Gastroesophageal sphincter (tissue), 4 donors: ENCODE results near the gene RAB3IL1. TPM values are rescaled to one million over a fixed set of nuclear protein-coding genes. Genes with fewer than 3 reads are reported as not detected.
A peak's percentile ranks its signal among the peaks of the same experiment; 100 is the strongest.

Source experiments
- ATAC-seq: fragments of 150-250 bp; one replicate; pipeline ENCODE4 v1.9.1; 2016; ENCODE audit warnings: mild to moderate bottlenecking, moderate library complexity
- H3K27ac ChIP-seq, 4 donors: fragments of 200-600 bp; sonication (generic) in 3 of 4; 1 replicate in 3 of 4; 2 replicates in 1 of 4; pipeline ENCODE4 v1.5.1; 2016 to 2019
- H3K27me3 ChIP-seq: fragments of 200-600 bp; sonication (generic); one replicate; pipeline ENCODE4 v1.5.1; 2019
- H3K36me3 ChIP-seq, 2 donors: fragments of 200-600 bp; sonication (generic); one replicate each; pipeline ENCODE4 v1.5.1; 2019; ENCODE audit warnings: control low read depth in 1 of 2
- H3K4me1 ChIP-seq, 3 donors: fragments of 200-600 bp; sonication (generic); 1 replicate in 2 of 3; 2 replicates in 1 of 3; pipeline ENCODE4 v1.5.1; 2016 to 2019; ENCODE audit warnings: control low read depth in 2 of 3
- H3K4me3 ChIP-seq, 2 donors: fragments of 200-600 bp; sonication (generic); one replicate each; pipeline ENCODE4 v1.5.1; 2019; ENCODE audit warnings: mild to moderate bottlenecking in 1 of 2, moderate library complexity in 1 of 2
- H3K9me3 ChIP-seq, 3 donors: fragments of 200-600 bp; sonication (generic); one replicate each; pipeline ENCODE4 v1.5.1; 2017 to 2019; ENCODE audit warnings: control low read depth in 2 of 3
- EP300 ChIP-seq: sonication (generic); formaldehyde crosslinking; IDR thresholded peaks from one replicate; pipeline ENCODE4 v1.6.1; 2017; ENCODE audit warnings: antibody characterized with exemption, mild to moderate bottlenecking
- POLR2A ChIP-seq, 2 donors: fragments of 450-650 bp; IDR thresholded peaks; one replicate each; pipeline ENCODE4 v1.6.1; 2017; ENCODE audit warnings: antibody characterized with exemption in 2 of 2, mild to moderate bottlenecking in 2 of 2, moderate library complexity in 1 of 2
- POLR2AphosphoS5 ChIP-seq: sonication (generic); formaldehyde crosslinking; IDR thresholded peaks from one replicate; pipeline ENCODE4 v1.6.1; 2017; ENCODE audit warnings: antibody characterized with exemption
- WGBS, 2 donors: methylation state at CpG; one replicate each; pipeline ENCODE4 v1.1.5; 2018; ENCODE audit warnings: low coverage in 1 of 2; 5-methylcytosine and 5-hydroxymethylcytosine counted together
- total RNA-seq, 4 donors: library from RNA; depleted of rRNA; stranded (reverse); fragments of >200 nt; gene quantifications; one replicate each; pipeline ENCODE4 v1.1.0, GENCODE V29; 2016
- TF ChIP-seq, protein P1 (sequence below), 4 experiments: fragments of 200-600 bp in 2 of 4; fragments of 450-650 bp in 2 of 4; sonication (generic) in 1 of 4; IDR thresholded peaks; one replicate each; pipeline ENCODE4 v1.5.1; 2017 to 2019; ENCODE audit warnings: antibody characterized with exemption in 4 of 4, mild to moderate bottlenecking in 2 of 4, moderate library complexity in 2 of 4

Gene RAB3IL1
- total RNA-seq, 4 donors from 2014 or later: 11.5 to 22.1 (median 14.7) TPM

DNA sequence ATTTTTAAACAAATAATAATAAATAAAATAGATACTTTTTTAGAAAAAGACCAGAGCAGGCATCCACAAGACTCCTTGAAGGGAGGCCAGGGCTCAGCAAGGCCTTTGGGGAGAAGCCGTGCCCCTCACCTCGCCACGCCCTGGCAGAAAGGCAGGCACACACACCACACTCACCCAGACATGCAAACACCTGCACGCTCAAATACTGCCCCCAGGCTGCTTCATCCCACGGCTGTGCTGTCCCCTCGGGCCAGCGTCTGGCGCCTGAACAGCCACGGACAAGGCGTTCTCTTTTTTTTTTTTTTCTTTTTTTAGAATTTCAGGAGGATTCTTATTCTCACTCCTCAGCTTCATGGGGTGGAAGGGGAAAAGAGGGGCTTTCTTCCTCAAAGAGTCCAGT lies 27.5 kb downstream of the RAB3IL1 start:
- TF ChIP-seq EP300: no peak
- TF ChIP-seq, protein P1, sequence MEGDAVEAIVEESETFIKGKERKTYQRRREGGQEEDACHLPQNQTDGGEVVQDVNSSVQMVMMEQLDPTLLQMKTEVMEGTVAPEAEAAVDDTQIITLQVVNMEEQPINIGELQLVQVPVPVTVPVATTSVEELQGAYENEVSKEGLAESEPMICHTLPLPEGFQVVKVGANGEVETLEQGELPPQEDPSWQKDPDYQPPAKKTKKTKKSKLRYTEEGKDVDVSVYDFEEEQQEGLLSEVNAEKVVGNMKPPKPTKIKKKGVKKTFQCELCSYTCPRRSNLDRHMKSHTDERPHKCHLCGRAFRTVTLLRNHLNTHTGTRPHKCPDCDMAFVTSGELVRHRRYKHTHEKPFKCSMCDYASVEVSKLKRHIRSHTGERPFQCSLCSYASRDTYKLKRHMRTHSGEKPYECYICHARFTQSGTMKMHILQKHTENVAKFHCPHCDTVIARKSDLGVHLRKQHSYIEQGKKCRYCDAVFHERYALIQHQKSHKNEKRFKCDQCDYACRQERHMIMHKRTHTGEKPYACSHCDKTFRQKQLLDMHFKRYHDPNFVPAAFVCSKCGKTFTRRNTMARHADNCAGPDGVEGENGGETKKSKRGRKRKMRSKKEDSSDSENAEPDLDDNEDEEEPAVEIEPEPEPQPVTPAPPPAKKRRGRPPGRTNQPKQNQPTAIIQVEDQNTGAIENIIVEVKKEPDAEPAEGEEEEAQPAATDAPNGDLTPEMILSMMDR (IDR thresholded peaks at IDR 0.05): no peak
- TF ChIP-seq POLR2AphosphoS5: no peak
- peaks cover 4 to 61% (median 29%) of the 10 kb centered on the region in 3 donors for H3K4me1 ChIP-seq
- no peaks in the 10 kb centered on the region for H3K27me3 ChIP-seq
- H3K36me3 ChIP-seq: no peaks in the 10 kb centered on the region
- 71 to 86% methylated on average over 6 to 10 of the region's 10 CpGs for WGBS, 2 donors
- H3K4me3 ChIP-seq: peak overlapping the region in 1 of 2 donors; percentile 93
- no peaks in the 10 kb centered on the region for H3K9me3 ChIP-seq
- ATAC-seq: no peak
- H3K27ac ChIP-seq: peak overlapping the region in 3 of 4 donors; percentile 88 to 96 (median 94)

DNA sequence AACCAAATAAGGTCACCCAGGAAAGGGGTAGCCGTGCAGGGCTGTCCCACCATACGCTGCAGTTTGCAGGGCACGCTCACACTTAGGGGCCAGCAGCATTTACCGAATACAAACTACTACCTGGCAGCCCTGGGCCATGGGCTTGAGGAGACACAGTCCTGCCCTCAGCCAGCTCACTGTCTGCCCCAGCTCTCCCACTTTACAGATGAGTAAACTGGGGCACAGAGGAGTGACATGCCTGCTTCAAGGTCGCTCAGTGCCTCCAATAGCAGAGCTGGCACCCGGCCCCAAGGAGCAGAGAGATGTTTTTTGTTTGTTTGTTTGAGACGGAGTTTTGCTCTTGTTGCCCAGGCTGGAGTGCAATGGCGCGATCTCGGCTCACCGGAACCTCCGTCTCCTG lies 28.8 kb downstream of the RAB3IL1 start:
- Histone ChIP-seq H3K9me3 (no peaks in the 10 kb centered on the region), H3K27ac (peak overlapping the region; percentile 49 to 88 (median 82)), H3K36me3 (no peaks in the 10 kb centered on the region), H3K4me3 (no peak overlapping the region), H3K4me1 (peaks cover 4 to 61% (median 29%) of the 10 kb centered on the region in 3 donors), H3K27me3 (no peaks in the 10 kb centered on the region)
- WGBS, 2 donors: 84% methylated on average over 6 of the region's 12 CpGs; no CpG with 5 or more reads in 1 of the 2 donors
- TF ChIP-seq POLR2AphosphoS5 (no peak), POLR2A (IDR thresholded peaks at IDR 0.05) (no peak), EP300 (no peak)
- TF ChIP-seq, protein P1 (IDR thresholded peaks at IDR 0.05): no peak
- ATAC-seq: no peak

DNA sequence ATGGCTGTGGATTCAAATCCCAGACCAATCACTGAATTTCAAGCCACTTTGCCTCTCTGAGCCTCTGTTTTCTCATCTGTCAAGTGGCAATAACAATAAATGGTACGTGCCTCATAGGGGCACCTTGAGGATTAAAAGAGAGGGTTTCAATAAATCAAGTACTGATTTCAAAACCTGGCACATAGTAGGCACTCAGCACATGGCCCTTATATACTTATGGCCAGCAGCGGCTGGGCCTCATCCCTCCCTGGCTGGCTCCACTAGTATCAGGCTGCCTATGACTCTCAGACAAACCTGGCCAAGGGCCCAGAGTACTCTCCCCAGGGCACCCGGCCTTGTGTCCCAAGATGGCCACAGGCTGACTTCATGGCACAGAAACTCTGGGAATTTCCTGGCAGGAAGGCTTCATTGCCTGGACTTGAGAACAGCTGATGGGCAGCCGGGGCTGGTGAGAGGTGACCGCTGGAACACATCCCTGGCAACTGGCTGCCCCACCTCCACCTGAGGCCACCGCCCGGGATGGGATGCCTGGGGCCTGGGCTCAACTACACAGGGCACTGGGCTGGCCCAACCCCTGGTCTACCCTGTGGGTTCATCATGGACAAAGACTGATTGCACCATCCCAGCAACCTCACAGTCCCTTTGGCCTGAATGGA lies 29.4 kb downstream of the RAB3IL1 start:
- Histone ChIP-seq H3K4me1 (peaks cover 4 to 61% (median 29%) of the 10 kb centered on the region in 3 donors), H3K27me3 (no peaks in the 10 kb centered on the region), H3K4me3 (no peak overlapping the region), H3K36me3 (no peaks in the 10 kb centered on the region), H3K9me3 (no peaks in the 10 kb centered on the region), H3K27ac (peak overlapping the region; percentile 49 to 88 (median 82))
- ATAC-seq: peak; percentile 60
- TF ChIP-seq POLR2AphosphoS5 (peak; percentile 88), EP300 (no peak), POLR2A (IDR thresholded peaks at IDR 0.05) (no peak)
- TF ChIP-seq, protein P1 (IDR thresholded peaks at IDR 0.05): no peak
- WGBS, 2 donors: 20% methylated on average over 2 of the region's 7 CpGs; no CpG with 5 or more reads in 1 of the 2 donors

DNA sequence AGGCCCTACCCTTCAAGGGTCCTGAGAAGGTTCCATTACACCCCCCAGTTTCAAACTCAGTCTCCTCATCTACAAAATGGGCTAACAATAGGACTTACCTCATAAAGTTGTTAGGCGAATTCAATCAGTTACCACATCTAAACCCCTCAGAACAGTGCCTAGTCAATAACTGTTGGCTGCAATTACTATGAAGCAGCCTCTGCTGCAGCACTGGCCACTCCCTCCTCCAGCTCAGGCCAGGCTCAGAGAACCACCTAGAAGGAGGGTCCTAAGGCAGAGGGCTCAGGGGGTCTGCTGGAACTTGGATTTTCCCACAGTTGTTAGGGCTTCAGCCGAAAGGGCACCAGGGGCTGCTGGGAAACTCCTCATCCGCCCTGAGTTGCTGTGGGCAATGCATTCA lies 30.7 kb downstream of the RAB3IL1 start:
- no peak for ATAC-seq
- Histone ChIP-seq H3K4me1 (peaks cover 4 to 53% (median 27%) of the 10 kb centered on the region in 3 donors), H3K9me3 (no peaks in the 10 kb centered on the region), H3K27ac (peak overlapping the region in 3 of 4 donors; percentile 76 to 88 (median 88)), H3K36me3 (no peaks in the 10 kb centered on the region), H3K27me3 (no peaks in the 10 kb centered on the region), H3K4me3 (no peak overlapping the region)
- 100% methylated on average over 1 of the region's 3 CpGs; no CpG with 5 or more reads in 1 of the 2 donors for WGBS, 2 donors
- TF ChIP-seq POLR2A (IDR thresholded peaks at IDR 0.05): no peak

DNA sequence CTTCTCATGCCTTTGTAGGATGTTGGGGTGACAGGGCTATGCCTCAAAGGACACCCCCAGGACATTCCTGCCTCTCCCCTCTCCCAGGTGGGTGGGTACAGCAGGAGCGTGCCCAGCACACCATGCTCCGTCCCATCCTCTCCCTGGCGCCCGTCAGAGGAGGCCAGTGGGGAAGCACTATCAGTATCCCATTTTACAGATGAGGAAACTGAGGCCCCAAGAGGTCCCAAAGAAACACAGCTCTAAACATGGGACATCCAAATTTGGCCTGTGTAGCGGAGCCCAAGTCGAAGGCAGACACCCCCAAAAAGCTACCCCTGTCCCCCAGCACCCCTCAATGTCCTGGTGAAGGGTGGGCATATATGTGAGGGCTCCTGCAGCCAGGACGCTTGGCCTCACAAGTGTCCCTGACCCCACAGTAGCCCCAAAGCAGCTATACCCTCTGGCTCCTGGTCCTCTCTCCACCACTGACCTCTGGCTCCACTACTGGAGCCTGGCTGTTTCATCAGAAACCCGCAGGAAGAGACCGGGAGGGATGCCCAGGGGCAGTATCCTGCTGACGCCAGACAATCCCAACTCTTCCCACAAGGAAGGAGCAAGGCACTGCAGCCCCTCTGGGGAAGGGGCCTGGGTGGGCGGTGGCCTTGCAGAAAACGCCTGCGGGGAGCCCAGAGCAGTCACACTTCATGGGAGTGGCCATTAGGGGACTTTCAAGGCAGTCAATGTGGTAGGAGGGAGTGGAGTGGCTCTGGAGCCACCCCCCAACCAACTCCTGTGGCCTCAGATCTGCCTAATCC lies 31.4 kb downstream of the RAB3IL1 start:
- no peak for TF ChIP-seq EP300
- no peak for TF ChIP-seq POLR2A (IDR thresholded peaks at IDR 0.05)
- no peak for TF ChIP-seq POLR2AphosphoS5
- TF ChIP-seq, protein P1 (IDR thresholded peaks at IDR 0.05): no peak
- Histone ChIP-seq H3K4me1 (peaks cover 4 to 50% (median 27%) of the 10 kb centered on the region in 3 donors), H3K27ac (peak overlapping the region in 2 of 4 donors; percentile 19 to 88), H3K36me3 (no peaks in the 10 kb centered on the region), H3K27me3 (no peaks in the 10 kb centered on the region), H3K9me3 (no peaks in the 10 kb centered on the region), H3K4me3 (no peak overlapping the region)
- no CpG with 5 or more reads among the region's 13 CpGs for WGBS, 2 donors
- ATAC-seq: no peak
